Osteoblast (primary cell): ENCODE measurements around the gene TOP1. TPM values are rescaled to one million over a fixed set of nuclear protein-coding genes. Genes with fewer than 3 reads are reported as not detected.

ENCODE experiments used
- DNase-seq: peaks from one replicate; pipeline ENCODE4 v3.0.0; 2011; ENCODE audit warnings: low spot score, mixed read lengths; ENCODE audit not compliant: insufficient read length; ENCODE audit errors: missing footprints
- H2AFZ ChIP-seq: 2 replicates; pipeline ENCODE4 v1.6.0; 2011; ENCODE audit warnings: mild to moderate bottlenecking, low read length
- H3K27ac ChIP-seq: 2 replicates; pipeline ENCODE4 v1.5.1; 2011; ENCODE audit warnings: mild to moderate bottlenecking, low read depth, low read length, moderate library complexity
- H3K27me3 ChIP-seq: 2 replicates; pipeline ENCODE4 v1.6.0; 2012; ENCODE audit warnings: mild to moderate bottlenecking, control low read depth, inconsistent platforms, low read length, moderate library complexity; ENCODE audit not compliant: insufficient read depth
- H3K36me3 ChIP-seq: 2 replicates; pipeline ENCODE4 v1.5.1; 2011; ENCODE audit warnings: mild to moderate bottlenecking, low read length, control low read depth, moderate library complexity; ENCODE audit not compliant: insufficient read depth
- H3K4me1 ChIP-seq: 2 replicates; pipeline ENCODE4 v1.5.1; 2011; ENCODE audit warnings: mild to moderate bottlenecking, low read length, control low read depth, moderate library complexity; ENCODE audit not compliant: insufficient read depth
- H3K4me2 ChIP-seq: 2 replicates; pipeline ENCODE4 v1.6.0; 2011; ENCODE audit warnings: mild to moderate bottlenecking, low read length; ENCODE audit not compliant: insufficient read depth
- H3K4me3 ChIP-seq: fragments of 200-600 bp; sonication (generic); 3 replicates; pipeline ENCODE4 v1.5.1; 2012; ENCODE audit warnings: mild to moderate bottlenecking, low read length, inconsistent platforms; ENCODE audit not compliant: insufficient read depth
- H3K79me2 ChIP-seq: 2 replicates; pipeline ENCODE4 v1.6.0; 2012; ENCODE audit warnings: mild to moderate bottlenecking, low read length, control low read depth, inconsistent platforms; ENCODE audit not compliant: insufficient read depth
- H3K9me3 ChIP-seq: 2 replicates; pipeline ENCODE4 v1.5.1; 2011; ENCODE audit warnings: low read depth, low read length, control low read depth
- H4K20me1 ChIP-seq: 2 replicates; pipeline ENCODE4 v1.6.0; 2012; ENCODE audit warnings: mild to moderate bottlenecking, low read length, control low read depth; ENCODE audit not compliant: insufficient read depth
- CTCF ChIP-seq: IDR thresholded peaks from 2 replicates; pipeline ENCODE4 v1.5.1; 2011; ENCODE audit warnings: mild to moderate bottlenecking, low read depth, low read length, moderate library complexity; ENCODE audit errors: extremely low read depth
- total RNA-seq: library from RNA; depleted of rRNA; stranded (reverse); fragments of >200 nt; gene quantifications from 2 replicates; pipeline ENCODE4 v1.2.3, GENCODE V29; 2012

TOP1 gene
- total RNA-seq, 1 donor: 10.5 TPM

- Histone ChIP-seq H3K27me3 (no peaks in the 10 kb centered on the region), H3K79me2 (peaks cover 4% of the 10 kb centered on the region), H4K20me1 (peaks cover 9% of the 10 kb centered on the region), H3K4me3 (no peak overlapping the region), H3K4me1 (no peaks in the 10 kb centered on the region), H3K4me2 (no peak overlapping the region), H3K9me3 (no peaks in the 10 kb centered on the region), H2AFZ (no peak overlapping the region), H3K36me3 (peaks cover 84% of the 10 kb centered on the region), H3K27ac (no peak overlapping the region)
- peak; percentile 55 for DNase-seq
- TF ChIP-seq CTCF: no peak
Observed at GRCh38 chr20:41167481-41168253, 139.0 kb downstream of the TOP1 start.

- H4K20me1 ChIP-seq: peaks cover 9% of the 10 kb centered on the region
- peaks cover 82% of the 10 kb centered on the region for H3K36me3 ChIP-seq
- H3K27ac ChIP-seq: no peak overlapping the region
Observed at GRCh38 chr20:41168281-41169161, 139.9 kb downstream of the TOP1 start.

GRCh38 chr20:41169162-41169690 lies 140.6 kb downstream of the TOP1 start:
- H3K79me2 ChIP-seq: peaks cover 4% of the 10 kb centered on the region
- no peaks in the 10 kb centered on the region for H3K4me1 ChIP-seq
- peaks cover 9% of the 10 kb centered on the region for H4K20me1 ChIP-seq
- H3K36me3 ChIP-seq: peaks cover 82% of the 10 kb centered on the region
- H3K27ac ChIP-seq: no peak overlapping the region
- H2AFZ ChIP-seq: no peak overlapping the region
- TF ChIP-seq CTCF: no peak
- no peaks in the 10 kb centered on the region for H3K9me3 ChIP-seq
- no peaks in the 10 kb centered on the region for H3K27me3 ChIP-seq
- peak; percentile 55 for DNase-seq
- no peak overlapping the region for H3K4me2 ChIP-seq
- H3K4me3 ChIP-seq: no peak overlapping the region

More at GRCh38 chr20:41168281-41169161, 139.9 kb downstream of the TOP1 start:
- TF ChIP-seq CTCF: no peak
- Histone ChIP-seq H3K27me3 (no peaks in the 10 kb centered on the region), H3K4me1 (no peaks in the 10 kb centered on the region), H3K9me3 (no peaks in the 10 kb centered on the region), H2AFZ (no peak overlapping the region), H3K4me2 (no peak overlapping the region), H3K79me2 (peaks cover 4% of the 10 kb centered on the region), H3K4me3 (no peak overlapping the region)
- DNase-seq: peak; percentile 68
